Glomerular visceral epithelial cell (primary cell): Measurements from ENCODE around the gene TMEM185A.
"Not testable (repeated sequence)": the region's sequence is repeated elsewhere in the genome, so short reads cannot be mapped to it uniquely, and the experiment has no call there.

Experiments
- DNase-seq: peaks from one replicate; pipeline ENCODE4 v3.0.0-alpha.2; 2016; ENCODE audit errors: extremely low spot score

Gene TMEM185A

DNA sequence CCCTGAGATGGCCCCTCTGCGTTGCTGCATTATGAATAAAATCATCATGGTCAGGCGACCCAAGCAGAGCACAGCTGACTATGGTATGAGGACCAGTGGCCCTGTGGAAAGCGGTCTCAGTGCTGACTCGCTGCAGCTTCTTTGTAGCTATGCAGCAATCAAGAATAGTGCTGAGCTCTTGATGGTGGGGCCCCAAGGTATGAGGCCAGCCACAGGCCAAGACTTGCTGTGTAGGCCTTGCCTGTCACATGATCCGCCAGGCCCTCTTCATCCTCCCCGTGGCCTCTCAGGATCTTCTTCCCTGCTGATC lies 79.7 kb downstream of the TMEM185A start:
- DNase-seq = not testable (repeated sequence)

DNA sequence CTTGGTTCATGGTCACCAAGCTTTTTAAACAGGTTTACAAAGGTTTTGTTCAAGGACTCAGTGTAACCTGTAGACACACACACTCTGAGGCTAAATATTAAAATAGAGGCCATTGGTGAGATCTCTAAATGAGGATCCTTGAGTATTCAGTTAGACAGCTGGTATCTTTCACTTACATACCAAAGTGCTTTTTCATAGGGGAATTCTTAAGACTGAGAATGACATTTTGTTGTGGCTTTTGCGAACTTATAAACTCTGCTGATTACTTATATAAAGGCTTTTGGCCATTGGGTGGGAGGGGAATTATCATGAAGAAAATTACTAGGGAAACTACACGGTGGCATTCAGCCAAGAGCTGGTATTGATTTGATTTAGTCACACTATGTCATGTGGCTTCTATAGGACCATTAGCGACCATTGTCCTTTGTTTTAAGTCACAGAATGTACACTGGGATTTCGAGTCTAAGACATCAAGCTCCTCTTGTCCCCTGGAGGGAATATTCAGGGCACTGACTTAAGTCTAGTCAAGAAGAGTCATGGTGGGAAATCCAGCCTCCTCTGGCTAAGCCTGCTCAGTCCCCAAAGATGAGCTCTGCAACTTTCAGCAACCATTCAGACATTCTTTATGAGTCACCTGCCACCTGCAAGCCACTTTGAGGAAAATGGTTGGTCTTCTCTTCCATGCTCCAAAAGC lies 80.2 kb downstream of the TMEM185A start:
- DNase-seq = not testable (repeated sequence)

DNA sequence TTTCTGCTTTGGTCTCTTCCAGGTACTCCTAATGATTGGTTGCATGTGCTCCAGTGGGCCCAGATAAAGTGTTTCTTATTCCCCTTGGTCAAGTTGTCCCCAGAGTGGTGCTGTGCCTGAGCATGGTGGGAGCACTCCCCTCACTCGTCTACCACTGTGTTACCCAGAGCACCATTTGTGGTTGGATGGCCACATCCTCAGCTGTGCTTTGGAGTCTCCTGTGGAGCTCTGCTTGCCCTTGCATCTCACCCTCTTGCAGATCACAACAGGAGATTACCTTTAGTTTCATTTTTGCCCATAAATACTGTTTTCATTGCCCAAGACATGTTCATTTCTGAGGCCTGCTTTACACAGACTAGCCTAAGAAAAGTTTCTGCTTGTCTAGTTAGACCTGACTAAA lies 81.1 kb downstream of the TMEM185A start:
- not testable (repeated sequence) for DNase-seq

GRCh38 chrX:149549701-149550100 lies 81.9 kb downstream of the TMEM185A start, which contains the start of gene HSFX3:
HSFX3 (minus strand) TSS chrX:149549924; CDS start chrX:149549852, 72 bp downstream.
- DNase-seq = not testable (repeated sequence)

DNA sequence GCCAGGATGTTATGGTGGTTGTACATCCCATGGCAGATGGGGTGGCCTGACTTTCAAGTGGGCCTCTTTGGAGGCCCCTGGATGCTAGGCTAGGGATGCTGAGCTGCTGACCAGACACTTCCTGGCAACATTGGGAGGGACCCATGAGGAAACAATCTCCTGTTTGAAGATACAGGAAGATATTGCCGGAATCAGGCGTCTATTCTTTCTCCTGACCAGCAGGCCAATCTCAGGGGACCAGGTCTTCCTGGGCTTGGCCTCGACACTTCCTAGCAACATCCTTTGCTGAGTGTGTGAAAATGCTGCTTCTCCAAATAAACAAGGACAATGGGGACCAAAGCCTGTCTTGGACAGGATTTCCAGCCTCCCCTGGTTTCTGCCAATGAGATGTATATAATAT lies 83.8 kb downstream of the TMEM185A start:
- not testable (repeated sequence) for DNase-seq

DNA sequence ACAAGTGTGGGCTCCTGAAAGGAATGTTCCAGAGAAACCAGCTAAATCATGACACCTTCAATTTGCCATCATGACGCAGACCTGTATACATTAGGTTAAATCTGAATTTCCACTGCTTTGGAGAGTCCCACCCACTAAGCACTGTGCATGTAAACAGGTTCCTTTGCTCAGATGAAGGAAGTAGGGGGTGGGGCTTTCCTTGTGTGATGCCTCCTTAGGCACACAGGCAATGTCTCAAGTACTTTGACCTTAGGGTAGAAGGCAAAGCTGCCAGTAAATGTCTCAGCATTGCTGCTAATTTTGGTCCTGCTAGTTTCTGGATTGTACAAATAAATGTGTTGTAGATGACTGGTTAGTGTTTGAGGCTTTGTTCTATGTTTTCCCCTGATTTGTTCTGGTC lies 84.6 kb downstream of the TMEM185A start:
- not testable (repeated sequence) for DNase-seq
